A673 (cell line): ENCODE data around the gene DNMT3B. TPM values are rescaled to one million over a fixed set of nuclear protein-coding genes. Genes with fewer than 3 reads are reported as not detected.

ENCODE experiments used
- BruUV-seq: library from RNA; stranded (reverse); fragments of 400-500 nt; replicated peaks from 2 replicates; lab custom pipeline; 2021; lab: Mats Ljungman, UMichigan
- CTCF ChIA-PET: fragments of 300-600 bp; sonication (Branson Sonifier 250); formaldehyde crosslinking; loops from one replicate; lab custom pipeline; 2022; ENCODE audit warnings: antibody characterized with exemption; lab: Charles Lee
- POLR2A ChIA-PET: fragments of 300-600 bp; sonication (Branson Sonifier 250); formaldehyde crosslinking; loops from one replicate; lab custom pipeline; 2022; ENCODE audit warnings: antibody characterized with exemption; ENCODE audit not compliant: low non-redundant PET; lab: Charles Lee
- DNase-seq: peaks from one replicate; pipeline ENCODE4 v3.0.0-alpha.2; 2015; ENCODE audit warnings: low spot score
- H3K27ac ChIP-seq: fragments of 200-600 bp; sonication (generic); 2 replicates; pipeline ENCODE4 v1.5.1; 2016; ENCODE audit warnings: mixed run types, low read depth, mild to moderate bottlenecking, mixed read lengths, antibody characterized with exemption, low read length; ENCODE audit not compliant: poor library complexity, severe bottlenecking
- H3K27me3 ChIP-seq: fragments of 200-600 bp; sonication (generic); replicated peaks from 2 replicates; pipeline ENCODE4 v1.6.1; 2017; ENCODE audit warnings: mixed run types, low read depth, mild to moderate bottlenecking, mixed read lengths, antibody characterized with exemption, low read length; ENCODE audit not compliant: insufficient read depth, poor library complexity
- H3K36me3 ChIP-seq: fragments of 200-600 bp; sonication (generic); 2 replicates; pipeline ENCODE4 v1.6.1; 2016; ENCODE audit warnings: mixed run types, mild to moderate bottlenecking, mixed read lengths, antibody characterized with exemption, low read length; ENCODE audit not compliant: insufficient read depth, poor library complexity, severe bottlenecking
- H3K4me1 ChIP-seq: fragments of 200-600 bp; sonication (generic); 2 replicates; pipeline ENCODE4 v1.6.1; 2017; ENCODE audit warnings: mixed run types, mild to moderate bottlenecking, mixed read lengths, antibody characterized with exemption, low read length; ENCODE audit not compliant: insufficient read depth, poor library complexity, severe bottlenecking
- H3K4me3 ChIP-seq: fragments of 200-600 bp; sonication (generic); 2 replicates; pipeline ENCODE4 v1.5.1; 2016; ENCODE audit warnings: low read depth, mixed run types, mild to moderate bottlenecking, mixed read lengths, low read length; ENCODE audit not compliant: poor library complexity, severe bottlenecking
- H3K9me3 ChIP-seq: fragments of 200-600 bp; sonication (generic); 2 replicates; pipeline ENCODE4 v1.6.1; 2016; ENCODE audit warnings: mixed run types, low read depth, mild to moderate bottlenecking, mixed read lengths, antibody characterized with exemption, low read length; ENCODE audit not compliant: poor library complexity, severe bottlenecking
- EZH2 ChIP-seq: fragments of 200-600 bp; sonication (generic); IDR thresholded peaks from 2 replicates; pipeline ENCODE4 v1.6.1; 2017; ENCODE audit warnings: borderline replicate concordance, low read depth, mild to moderate bottlenecking, mixed read lengths, antibody characterized with exemption, low read length; ENCODE audit not compliant: poor library complexity, severe bottlenecking
- intact Hi-C: fragments of 100-400 bp; cut with micrococcal nuclease; formaldehyde crosslinking; loops from one replicate; pipeline ENCODE4 v1.10.0; 2022; ENCODE audit not compliant: unreplicated experiment
- total RNA-seq: library from RNA; stranded (reverse); gene quantifications from 2 replicates; pipeline ENCODE4 v1.2.3, GENCODE V29; 2021
- TF ChIP-seq, protein P1 (sequence below): fragments of 300-800, 200-600 bp; sonication (generic); conservative IDR thresholded peaks from 2 replicates; pipeline ENCODE4 v1.5.1; 2017; ENCODE audit warnings: low read depth, mild to moderate bottlenecking, antibody characterized with exemption, low read length, moderate library complexity, mixed read lengths

DNMT3B gene
- total RNA-seq, 1 experiment from 2014 or later: 3.8 TPM

DNA sequence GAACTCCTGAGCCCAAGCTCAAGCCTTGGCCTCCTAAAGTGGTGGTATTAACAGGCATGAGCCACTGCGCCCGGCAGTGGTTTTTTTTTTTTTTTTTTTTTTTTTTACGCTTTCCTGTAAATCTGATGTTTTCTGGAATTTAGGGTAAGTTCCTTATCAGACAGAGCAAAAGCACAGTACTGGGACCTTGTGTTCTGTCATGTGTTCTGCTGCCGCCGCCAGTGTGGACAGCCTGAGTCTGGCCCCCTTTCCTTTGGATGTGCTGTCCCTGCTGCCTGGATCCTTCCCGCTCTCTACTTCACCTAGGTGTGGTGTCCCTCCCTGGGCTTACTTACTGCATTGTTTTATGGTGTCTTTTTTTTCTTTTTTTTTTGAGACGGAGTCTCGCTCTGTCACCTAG, 11.7 kb downstream of the DNMT3B start:
- H3K36me3 ChIP-seq: no peaks in the 10 kb centered on the region
- no peak overlapping the region for H3K4me3 ChIP-seq
- H3K27ac ChIP-seq: no peak overlapping the region
- ChIA-PET POLR2A (no interaction called here), CTCF (interaction anchor here (0.6 to 0.7 kb wide), 3 partner anchors 126 to 944 kb away, joined by 5 to 9 read pairs (median 6); no protein-coding TSS in a partner anchor)
- no TSS peak for BruUV-seq
- TF ChIP-seq EZH2: no peak
- TF ChIP-seq, protein P1, sequence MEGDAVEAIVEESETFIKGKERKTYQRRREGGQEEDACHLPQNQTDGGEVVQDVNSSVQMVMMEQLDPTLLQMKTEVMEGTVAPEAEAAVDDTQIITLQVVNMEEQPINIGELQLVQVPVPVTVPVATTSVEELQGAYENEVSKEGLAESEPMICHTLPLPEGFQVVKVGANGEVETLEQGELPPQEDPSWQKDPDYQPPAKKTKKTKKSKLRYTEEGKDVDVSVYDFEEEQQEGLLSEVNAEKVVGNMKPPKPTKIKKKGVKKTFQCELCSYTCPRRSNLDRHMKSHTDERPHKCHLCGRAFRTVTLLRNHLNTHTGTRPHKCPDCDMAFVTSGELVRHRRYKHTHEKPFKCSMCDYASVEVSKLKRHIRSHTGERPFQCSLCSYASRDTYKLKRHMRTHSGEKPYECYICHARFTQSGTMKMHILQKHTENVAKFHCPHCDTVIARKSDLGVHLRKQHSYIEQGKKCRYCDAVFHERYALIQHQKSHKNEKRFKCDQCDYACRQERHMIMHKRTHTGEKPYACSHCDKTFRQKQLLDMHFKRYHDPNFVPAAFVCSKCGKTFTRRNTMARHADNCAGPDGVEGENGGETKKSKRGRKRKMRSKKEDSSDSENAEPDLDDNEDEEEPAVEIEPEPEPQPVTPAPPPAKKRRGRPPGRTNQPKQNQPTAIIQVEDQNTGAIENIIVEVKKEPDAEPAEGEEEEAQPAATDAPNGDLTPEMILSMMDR: no peak
- DNase-seq: no peak
- H3K4me1 ChIP-seq: no peaks in the 10 kb centered on the region
- no peaks in the 10 kb centered on the region for H3K9me3 ChIP-seq
- no peaks in the 10 kb centered on the region for H3K27me3 ChIP-seq
- intact Hi-C loops: no loop called here

DNA sequence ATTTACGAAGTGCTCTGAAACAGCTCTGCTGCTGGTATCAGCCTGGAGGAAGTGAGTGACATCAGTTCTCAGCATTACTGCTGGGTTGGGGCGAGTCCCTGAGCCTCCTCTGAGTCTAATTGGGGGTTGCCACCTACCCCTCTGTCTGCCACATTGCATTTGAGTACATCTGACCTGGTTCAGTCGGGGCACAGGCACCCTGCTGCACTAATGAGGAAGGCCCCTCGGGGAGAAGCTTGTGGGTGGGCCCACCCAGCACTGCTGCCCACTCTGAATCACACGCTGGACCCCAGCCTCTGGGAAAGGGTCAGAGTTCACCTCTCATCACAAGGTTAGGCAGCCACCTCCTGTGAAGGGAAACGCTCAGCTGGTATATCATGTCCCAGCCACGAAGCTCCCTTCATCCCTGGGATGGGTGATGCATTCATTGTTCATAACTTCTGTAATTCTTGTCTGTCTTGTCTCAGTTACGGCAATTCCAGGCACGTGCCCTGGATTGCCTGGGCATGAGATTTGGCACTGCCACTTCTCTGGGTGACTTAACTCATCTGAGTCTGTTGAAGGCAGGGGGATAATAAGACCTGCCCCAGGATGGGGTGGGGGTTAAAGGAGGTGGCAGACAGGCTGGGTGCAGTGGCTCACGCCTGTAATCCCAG, 13.3 kb downstream of the DNMT3B start:
- no peak for DNase-seq
- POLR2A ChIA-PET: no interaction called here
- Histone ChIP-seq H3K27me3 (no peaks in the 10 kb centered on the region), H3K4me3 (no peak overlapping the region), H3K4me1 (peaks cover 2% of the 10 kb centered on the region), H3K27ac (no peak overlapping the region), H3K36me3 (no peaks in the 10 kb centered on the region), H3K9me3 (no peaks in the 10 kb centered on the region)
- BruUV-seq: no TSS peak
- TF ChIP-seq, protein P1: no peak
- no peak for TF ChIP-seq EZH2
- CTCF ChIA-PET: interaction anchor here (0.6 kb wide), 1 partner anchor 291 kb away, joined by 16 read pairs; no protein-coding TSS in a partner anchor
- intact Hi-C loops: loop anchor here (5.0 kb wide), 1 partner anchor 103 kb away; the partner anchor contains the start of gene C20orf203

DNA sequence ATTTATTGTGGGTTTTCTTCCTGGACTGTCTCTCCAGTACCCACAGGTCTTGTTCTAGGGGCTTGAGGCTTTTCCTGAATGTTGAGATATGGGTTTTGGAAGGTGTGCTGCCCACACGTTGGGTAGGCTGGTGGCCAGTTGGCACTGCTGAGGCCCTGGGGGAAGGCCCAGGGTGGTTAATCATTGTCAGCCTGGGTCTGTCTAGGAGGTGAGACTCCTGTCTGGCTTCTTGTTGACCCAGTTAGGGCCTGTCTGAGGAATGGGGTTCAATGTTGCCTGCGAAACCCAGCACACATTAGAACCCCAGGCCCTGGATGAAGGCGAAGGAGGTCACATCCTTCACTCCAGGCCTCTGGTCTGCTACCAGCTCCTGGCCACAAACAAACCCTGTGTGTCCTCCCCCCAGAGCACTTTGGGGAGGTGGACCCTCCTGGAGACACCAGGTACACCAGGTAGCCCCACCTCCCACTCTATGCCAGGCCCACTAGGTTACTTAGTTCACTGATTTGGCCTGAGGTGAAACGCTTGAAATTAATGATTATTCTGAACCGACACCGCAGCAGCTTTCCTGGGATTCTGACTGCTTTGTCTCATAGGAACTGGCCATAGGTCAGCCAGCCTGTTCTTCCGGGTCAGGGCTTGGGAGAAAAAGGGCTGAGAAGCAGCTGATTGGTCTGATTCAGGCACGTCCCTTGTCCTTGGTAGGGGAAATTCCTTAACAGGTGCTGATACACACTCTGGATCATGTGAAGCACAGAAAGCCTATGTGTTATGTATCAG, 15.2 kb downstream of the DNMT3B start:
- DNase-seq: no peak
- no peaks in the 10 kb centered on the region for H3K27me3 ChIP-seq
- H3K36me3 ChIP-seq: no peaks in the 10 kb centered on the region
- TF ChIP-seq EZH2: no peak
- TF ChIP-seq, protein P1: no peak
- H3K27ac ChIP-seq: no peak overlapping the region
- no peaks in the 10 kb centered on the region for H3K9me3 ChIP-seq
- POLR2A ChIA-PET: no interaction called here
- intact Hi-C loops: loop anchor here (5.0 kb wide), 1 partner anchor 105 kb away; the partner anchor contains the start of gene C20orf203
- no TSS peak for BruUV-seq
- no peak overlapping the region for H3K4me3 ChIP-seq
- CTCF ChIA-PET: interaction anchor here (1.2 kb wide), 1 partner anchor 104 kb away, joined by 4 read pairs; the partner anchor contains the start of gene C20orf203
- peaks cover 4% of the 10 kb centered on the region for H3K4me1 ChIP-seq
